ENCODE results near the gene ARHGAP15.

ARHGAP15 gene

DNA sequence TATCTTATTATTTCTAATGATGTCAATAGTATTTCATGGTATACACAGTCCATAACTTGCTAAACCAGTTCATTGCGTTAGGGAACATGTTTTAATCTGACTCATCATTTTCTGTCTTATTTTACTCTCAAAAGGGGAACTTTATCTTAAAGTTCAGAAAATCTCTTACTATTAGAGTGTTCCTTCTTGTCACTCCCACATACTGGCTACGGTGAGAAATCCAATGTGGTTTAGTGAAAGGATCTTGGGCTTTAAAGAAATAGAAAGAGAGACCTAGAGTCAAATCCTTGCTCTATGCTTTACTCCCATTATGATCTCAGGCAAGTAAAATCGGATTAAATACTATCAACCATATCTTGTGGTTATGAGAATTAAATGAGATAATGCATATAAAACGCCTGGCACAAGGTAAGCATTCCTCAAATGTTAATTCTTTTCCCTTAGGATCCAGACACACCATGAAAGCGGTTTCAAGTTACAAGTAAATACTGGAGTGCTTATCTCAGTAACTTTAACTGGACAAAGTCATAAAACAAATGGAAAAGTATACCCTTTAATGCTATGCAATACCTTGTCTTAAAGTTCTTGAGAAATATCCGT, 576.0 kb downstream of the ARHGAP15 start:
- no peak for DNase-seq (ENCODE audit: low read depth in 1 of 2, low spot score in 1 of 2)

GRCh38 chr2:143706354-143706753, 577.1 kb downstream of the ARHGAP15 start:
- no peak for DNase-seq (ENCODE audit: low read depth in 1 of 2, low spot score in 1 of 2)

DNA sequence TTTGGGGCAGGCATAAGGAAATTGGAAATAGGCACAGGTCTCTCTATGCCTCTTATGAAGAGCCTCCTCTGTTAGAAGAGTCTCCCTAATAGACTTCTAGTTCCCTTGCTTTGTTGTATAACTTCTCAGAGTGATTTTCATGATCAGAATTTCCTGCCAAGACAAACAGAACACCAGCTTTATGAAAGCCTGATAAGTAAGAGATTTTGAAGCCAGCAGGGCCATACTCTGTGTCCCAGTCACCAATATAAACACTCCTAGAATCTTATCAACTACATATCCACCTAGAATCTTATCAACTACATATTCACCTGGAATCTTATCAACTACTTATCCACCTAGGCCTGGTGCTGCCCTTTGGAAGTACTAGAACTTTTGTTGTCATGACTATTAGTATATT, 579.5 kb downstream of the ARHGAP15 start:
- no peak for DNase-seq (ENCODE audit: low read depth in 1 of 2, low spot score in 1 of 2)

DNA sequence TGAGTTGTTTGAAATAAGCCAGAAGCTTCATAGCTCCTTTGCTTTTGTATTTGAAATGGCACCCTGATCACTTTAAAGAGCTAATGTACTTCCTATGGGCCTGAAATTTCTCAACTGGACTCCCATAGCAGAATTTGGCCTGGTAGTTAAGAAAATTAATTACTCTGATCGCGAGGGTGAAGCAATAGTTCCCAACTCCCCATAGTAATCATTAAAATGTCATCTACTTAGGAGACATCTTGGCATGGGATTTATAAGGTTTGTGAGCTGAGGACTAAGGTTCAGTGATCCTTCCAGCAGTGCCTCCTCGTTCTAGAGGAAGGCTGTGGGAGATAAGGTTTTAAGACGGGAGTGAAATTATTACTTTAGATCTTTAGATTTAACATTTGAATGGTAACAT, 581.0 kb downstream of the ARHGAP15 start:
- no peak for DNase-seq (ENCODE audit: low read depth in 1 of 2, low spot score in 1 of 2)

DNA sequence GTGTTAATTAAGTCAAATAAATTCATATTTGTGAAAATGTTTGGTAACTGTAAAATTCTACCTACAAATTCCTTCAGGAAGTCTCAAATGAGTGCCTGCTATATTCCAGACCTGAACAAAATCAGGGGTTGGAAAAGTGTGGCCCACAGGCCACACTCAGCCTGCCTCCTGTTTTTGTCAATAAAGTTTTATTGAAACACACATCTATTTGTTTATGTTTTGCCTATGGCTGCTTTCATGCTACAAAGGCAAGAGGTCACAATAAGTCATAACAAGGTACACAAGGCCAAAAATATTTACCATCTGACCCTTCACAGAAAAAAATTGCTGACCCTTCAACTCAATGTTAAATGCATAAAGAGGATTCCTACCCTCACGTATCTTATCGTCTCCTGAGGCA, 581.7 kb downstream of the ARHGAP15 start:
- no peak for DNase-seq (ENCODE audit: low read depth in 1 of 2, low spot score in 1 of 2)

GRCh38 chr2:143716522-143716921, 587.3 kb downstream of the ARHGAP15 start:
- no peak for DNase-seq (ENCODE audit: low read depth in 1 of 2, low spot score in 1 of 2)

- no peak for DNase-seq (ENCODE audit: low read depth in 1 of 2, low spot score in 1 of 2)
Observed at GRCh38 chr2:143717053-143717452, 587.8 kb downstream of the ARHGAP15 start.

DNA sequence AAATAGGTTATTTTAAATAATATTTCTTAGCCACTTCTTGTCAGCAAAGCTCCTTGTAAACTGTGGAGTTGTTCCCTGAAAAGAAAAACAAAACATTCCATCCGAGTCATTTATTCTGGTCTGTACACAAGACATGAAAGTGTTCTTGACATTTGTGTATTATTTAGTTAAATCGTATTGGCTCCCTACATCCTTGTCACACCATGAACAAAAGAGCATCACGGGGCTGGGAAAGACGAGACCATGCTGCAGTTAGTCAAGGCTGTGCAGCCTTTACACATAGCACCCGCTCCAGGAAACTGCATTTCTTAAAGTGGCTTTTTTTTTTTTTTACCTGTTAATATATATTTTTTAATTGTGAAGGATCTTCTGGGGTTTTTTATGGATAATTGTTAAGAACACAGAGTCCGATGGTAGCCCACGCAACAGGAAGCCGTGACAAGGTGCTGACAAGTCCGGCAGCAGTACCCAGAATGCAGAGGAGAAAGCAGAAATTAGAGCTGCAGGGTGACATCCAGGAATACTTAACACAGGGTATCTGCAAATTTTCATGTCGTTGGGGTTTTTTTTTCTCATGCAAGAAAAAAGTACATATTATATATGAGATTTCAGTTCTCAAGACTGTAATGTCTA, 588.4 kb downstream of the ARHGAP15 start:
- no peak for DNase-seq (ENCODE audit: low read depth in 1 of 2, low spot score in 1 of 2)

GRCh38 chr2:143718745-143719144, 589.5 kb downstream of the ARHGAP15 start:
- DNase-seq (ENCODE audit: low read depth in 1 of 2, low spot score in 1 of 2), result no peak

DNA sequence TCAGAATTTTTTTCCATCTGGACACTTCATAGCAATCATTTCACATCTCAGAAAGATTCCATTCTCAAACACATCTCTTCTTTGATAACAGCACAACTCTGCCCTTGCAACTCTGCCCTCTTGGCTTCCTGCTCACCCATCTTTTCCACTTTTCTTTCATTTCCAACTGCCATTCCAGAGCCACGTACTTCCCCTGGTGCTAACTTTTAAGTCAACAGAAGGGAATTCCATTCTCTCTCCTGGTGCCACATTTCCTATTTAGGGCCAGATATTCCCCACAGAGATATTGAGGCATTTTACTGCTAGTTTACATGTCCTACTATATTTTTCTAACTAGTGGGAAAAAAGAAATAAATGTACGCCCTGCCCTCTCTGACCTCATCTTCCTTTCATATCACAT, 590.2 kb downstream of the ARHGAP15 start:
- no peak for DNase-seq (ENCODE audit: low read depth in 1 of 2, low spot score in 1 of 2)

- no peak for DNase-seq (ENCODE audit: low read depth in 1 of 2, low spot score in 1 of 2)
Observed at GRCh38 chr2:143720095-143720664, 591.0 kb downstream of the ARHGAP15 start.

DNA sequence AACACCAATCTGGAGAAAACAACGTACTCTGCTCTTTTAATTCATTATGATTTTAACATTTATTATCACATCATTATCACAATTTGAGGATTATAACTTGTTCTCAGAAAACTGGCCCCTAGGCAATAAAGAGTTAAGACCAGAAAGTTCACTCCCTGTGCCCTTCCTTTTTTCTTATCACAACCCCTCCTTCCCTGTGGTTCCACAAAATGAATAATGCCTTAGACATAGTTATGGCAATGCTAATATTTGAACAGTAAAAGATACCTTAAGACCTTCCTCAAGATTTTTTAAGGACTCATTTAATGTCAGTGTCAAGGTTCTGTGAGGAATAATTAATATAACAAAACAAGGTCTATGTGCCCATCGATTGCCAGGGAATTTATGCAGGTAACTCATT, 596.2 kb downstream of the ARHGAP15 start:
- DNase-seq (ENCODE audit: low read depth in 1 of 2, low spot score in 1 of 2), result no peak

DNA sequence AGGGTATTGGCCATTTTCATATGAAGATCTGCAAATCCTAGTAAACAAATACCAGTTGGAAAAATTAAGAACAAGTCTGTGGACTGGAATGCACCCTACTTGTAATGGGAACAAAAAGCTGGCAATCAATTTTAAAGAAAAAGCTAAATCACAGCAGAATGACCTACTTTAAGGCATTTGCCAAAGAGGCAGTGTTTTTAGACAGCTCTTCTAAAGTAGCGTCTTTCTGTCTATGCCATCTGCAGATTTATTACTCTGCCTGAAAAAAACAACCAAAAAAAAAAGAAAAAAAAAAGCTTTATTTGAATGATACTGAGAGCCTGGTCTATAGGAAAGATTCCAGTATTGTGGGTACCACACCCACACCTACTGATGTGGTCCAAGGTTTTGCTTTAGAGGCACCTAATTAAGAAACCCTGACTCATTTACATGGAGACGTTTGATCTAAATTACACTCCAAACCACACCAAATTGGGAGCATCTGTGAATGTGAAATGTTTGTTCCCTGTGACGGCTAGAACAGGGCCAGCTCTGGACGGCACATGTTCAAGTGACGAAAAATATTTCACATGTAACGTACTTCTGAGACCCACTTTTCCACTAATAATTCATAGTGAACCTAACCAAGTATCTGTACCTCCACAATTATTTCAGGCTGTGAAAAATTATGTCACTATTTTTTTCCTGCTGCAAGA, 597.1 kb downstream of the ARHGAP15 start:
- DNase-seq (ENCODE audit: low read depth in 1 of 2, low spot score in 1 of 2), result no peak

GRCh38 chr2:143728498-143728897, 599.3 kb downstream of the ARHGAP15 start:
- DNase-seq (ENCODE audit: low read depth in 1 of 2, low spot score in 1 of 2), result no peak

GRCh38 chr2:143729296-143729814, 600.1 kb downstream of the ARHGAP15 start:
- no peak for DNase-seq (ENCODE audit: low read depth in 1 of 2, low spot score in 1 of 2)

GRCh38 chr2:143730155-143730952, 601.1 kb downstream of the ARHGAP15 start:
- peak in 1 of 2 donors; percentile 4 for DNase-seq (ENCODE audit: low read depth in 1 of 2, low spot score in 1 of 2)

GRCh38 chr2:143730953-143731260, 601.7 kb downstream of the ARHGAP15 start:
- no peak for DNase-seq (ENCODE audit: low read depth in 1 of 2, low spot score in 1 of 2)

GRCh38 chr2:143732076-143732475, 602.9 kb downstream of the ARHGAP15 start:
- no peak for DNase-seq (ENCODE audit: low read depth in 1 of 2, low spot score in 1 of 2)

- no peak for DNase-seq (ENCODE audit: low read depth in 1 of 2, low spot score in 1 of 2)
Observed at GRCh38 chr2:143732871-143733270, 603.7 kb downstream of the ARHGAP15 start.

- DNase-seq (ENCODE audit: low read depth in 1 of 2, low spot score in 1 of 2), result no peak
Observed at GRCh38 chr2:143734507-143734906, 605.3 kb downstream of the ARHGAP15 start.

DNA sequence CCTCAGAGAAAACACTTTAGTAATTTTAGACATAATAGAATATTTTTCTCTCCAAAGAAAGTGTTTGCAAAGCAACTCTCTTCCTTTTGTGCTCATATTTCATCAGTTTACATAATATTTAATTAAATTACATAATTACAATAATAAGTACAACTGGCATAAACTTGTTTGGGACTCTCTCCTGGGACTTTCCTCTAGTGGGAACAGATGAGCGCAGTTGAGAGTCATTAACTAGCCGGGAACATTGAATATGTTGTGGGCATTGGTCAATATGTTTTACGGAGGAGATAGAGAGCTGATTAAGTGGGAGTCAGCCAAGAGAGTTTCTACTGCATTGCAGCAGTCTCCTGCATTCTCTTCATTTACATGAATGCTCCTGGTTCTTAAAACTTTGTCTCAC, 607.7 kb downstream of the ARHGAP15 start:
- DNase-seq (ENCODE audit: low read depth in 1 of 2, low spot score in 1 of 2), result no peak

All from activated CD4-positive, alpha-beta T cell treated with anti-CD3 and anti-CD28 coated beads, Interleukin-2, amount 50 U/mL, for 24 hours (primary cell).